ENCODE data around the gene P3H4.

- TF ChIP-seq CTCF (IDR thresholded peaks at IDR 0.05): no peak
- no peak for TF ChIP-seq POLR2A (IDR thresholded peaks at IDR 0.05)
Measured at GRCh38 chr17:41794540-41794975, 17.2 kb downstream of the P3H4 start.
